Stimulated activated CD4-positive, alpha-beta T cell treated with anti-CD3 and anti-CD28 coated beads, Interleukin-4, amount 100 ng/mL, for 4 hours (primary cell): Measurements from ENCODE around the gene GRIA2.

Experiments used
- DNase-seq, 2 experiments: peaks; one replicate each; pipeline ENCODE4 v3.0.0-alpha.2; 2020

The GRIA2 gene

DNA sequence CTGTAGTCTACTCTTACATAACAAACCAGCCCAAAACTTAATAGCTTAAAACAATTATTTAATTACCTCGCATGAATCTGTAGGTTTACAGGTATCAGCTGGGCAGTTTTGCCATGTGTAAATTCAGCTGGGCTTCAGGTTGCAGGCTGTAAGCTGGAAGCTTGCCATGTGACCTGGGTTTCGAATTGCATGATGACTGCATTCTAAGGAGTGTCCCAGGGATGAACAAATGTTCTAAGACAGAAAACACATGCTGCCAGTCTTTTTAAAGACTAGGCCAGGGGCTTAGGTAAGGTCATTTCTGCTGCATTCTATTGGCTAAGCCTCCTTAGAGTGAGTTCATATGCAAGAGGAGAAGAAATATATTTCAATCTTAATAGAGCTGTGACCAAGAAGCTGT is 44.8 kb downstream of the GRIA2 start:
- no peak for DNase-seq

DNA sequence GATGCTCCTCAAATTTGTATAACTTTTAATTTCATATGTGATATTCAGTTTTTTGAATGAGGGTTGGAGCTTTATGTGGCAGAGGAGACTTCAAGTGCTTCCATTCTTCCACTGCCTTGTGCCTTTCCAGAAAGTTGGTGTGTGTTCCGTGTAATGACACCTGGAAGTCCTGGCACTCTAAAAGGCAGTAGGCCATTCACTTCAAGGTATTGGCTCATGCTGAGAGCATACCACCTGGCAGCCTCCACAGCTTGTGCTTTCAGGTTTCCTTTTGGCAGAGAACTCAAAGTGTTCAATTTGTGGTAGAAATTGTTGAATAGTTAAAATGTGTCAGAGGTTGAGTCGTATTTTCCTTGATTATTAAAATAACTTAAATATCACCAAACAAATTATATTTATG is 49.6 kb downstream of the GRIA2 start:
- DNase-seq, result no peak

DNA sequence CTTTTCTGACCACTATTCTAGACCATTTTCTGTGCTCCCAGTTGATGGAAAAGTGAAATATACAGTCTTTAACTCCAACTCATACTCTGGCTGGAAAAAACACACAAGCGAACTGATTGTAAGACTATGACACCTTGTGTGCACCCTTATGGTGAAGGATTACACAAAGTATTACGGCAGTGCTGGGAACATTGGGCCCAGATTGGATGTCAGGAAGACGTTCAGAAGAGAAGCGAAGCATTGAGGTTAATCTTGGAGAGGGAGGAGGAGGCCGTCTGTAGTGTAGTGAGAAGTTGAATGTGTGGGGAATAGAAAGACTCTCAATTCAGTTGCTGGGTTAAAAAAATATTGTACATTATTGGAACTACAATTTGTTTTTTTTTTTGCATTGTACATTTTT is 50.0 kb downstream of the GRIA2 start:
- DNase-seq, result no peak

DNA sequence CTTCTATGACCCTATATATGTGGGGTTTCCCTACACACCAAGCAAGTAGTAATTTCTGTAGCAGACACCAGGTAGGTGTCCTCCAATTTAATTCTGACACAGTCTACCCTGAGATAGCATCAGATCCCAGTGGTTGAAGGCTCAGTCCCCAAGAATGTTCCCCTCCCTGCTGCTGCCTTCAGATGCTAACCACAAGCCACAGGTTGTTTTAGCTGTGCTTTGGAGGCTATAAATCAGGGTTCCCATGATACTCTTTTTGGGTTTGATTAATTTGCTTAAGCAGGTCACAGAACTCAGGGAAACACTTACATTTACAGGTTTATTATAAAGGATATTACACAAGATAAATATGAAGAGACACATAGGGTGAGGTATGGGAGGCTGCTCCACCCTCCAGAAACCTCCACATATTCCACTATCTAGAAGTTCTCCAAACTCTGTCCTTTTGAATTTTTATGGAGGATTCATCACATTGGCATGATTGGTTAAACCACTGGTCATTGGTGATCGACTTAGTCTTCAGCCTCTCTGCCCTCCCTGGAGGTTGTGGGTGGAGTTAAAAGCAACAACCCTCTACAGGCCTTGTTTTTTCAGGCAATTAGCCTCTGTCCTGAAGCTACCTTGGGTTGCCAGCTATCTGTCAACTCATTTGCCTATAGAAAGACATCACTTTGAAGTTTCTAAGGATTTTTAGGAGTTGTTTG is 50.8 kb downstream of the GRIA2 start:
- no peak for DNase-seq

DNA sequence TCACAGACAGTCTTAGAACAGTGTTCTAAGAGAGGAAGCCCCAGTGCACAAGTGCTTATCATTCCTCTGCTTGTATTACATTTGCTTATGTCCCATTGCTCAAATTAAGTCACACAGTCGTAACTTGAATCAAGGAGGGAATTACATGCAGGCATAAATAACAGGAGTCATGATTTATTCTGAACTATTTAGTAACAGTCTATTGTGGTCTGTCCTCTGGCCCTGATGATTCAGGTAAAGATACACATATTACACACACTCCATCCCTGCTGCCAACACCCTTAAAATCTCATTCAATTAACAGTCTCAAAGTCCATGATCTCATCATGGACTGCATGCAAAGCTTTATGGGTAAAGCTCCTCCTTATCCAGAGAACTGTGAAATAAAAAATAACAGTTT is 60.1 kb downstream of the GRIA2 start:
- no peak for DNase-seq

DNA sequence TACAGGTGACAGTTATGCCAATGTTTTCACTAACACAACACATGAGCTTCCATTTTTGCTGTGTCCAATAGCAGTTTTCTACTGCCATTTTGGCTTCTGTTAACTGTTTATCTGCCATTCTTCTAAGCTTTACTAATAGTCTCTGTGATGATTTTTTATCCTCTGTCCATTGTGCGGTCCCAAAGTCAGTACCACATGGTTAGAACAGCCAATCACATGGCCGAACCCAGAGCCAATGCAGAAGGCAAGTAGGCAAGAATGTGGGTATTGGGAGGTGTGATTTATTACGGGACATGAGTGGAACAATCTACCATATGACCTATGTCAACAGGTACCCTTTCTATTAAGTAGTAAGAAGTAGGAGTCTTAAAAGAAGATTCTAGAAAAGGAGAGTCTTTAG is 61.5 kb downstream of the GRIA2 start:
- no peak for DNase-seq

DNA sequence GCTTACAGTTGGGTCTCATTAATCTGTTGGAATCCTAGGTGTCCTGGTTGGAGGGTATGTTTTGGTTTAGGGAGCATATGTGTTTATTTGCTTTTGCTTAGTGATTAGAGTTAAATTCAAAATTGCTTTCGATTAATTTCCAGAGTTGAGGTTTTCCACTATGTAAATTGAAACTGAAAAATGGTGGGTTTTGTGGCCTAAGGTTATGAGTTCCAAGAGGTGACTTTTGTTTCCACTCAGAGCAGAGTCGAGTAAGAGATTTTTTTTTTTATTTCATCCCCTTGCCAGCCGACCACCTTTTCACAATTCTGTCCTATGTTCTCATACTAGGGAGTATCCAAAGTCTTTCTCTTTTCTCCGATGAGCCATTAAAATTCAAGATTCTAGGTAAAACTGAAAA is 66.9 kb downstream of the GRIA2 start:
- DNase-seq, result no peak

DNA sequence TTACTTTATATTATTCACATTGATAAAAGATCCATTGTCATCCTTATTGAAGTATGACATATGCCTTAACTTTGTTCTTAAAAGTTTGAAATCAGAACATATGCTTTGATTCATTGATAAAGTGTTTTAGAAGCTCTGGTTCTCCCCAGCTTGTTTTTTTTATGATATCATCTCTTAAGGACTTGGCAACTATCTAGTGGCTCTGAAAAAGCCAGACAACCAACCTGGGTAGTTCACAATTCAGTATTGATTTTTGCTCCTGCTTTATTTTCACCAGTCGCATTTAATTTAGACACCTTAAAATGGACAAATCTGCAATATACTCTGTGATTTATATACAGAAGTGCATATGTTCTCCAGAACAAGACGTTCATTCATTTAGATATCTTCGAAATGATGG is 70.1 kb downstream of the GRIA2 start:
- DNase-seq, result no peak

DNA sequence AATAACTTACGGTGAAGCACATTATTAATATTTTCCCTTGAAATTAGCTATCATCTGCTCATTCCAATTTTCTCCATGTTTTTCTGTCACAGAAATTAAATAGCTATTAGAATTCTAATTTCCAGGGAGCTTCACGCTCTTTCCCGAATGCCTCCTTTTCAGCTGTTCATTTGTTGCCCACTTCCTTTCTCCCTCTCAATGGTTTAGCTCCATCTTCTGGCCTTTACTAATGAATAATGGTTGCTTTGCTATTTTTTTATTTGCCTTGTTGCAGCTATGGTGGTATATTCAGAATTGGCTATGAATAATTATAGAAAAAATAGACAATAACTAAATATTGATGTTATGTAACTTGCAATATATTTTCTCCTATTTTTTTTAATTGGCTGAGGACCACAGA is 70.5 kb downstream of the GRIA2 start:
- DNase-seq, result no peak

DNA sequence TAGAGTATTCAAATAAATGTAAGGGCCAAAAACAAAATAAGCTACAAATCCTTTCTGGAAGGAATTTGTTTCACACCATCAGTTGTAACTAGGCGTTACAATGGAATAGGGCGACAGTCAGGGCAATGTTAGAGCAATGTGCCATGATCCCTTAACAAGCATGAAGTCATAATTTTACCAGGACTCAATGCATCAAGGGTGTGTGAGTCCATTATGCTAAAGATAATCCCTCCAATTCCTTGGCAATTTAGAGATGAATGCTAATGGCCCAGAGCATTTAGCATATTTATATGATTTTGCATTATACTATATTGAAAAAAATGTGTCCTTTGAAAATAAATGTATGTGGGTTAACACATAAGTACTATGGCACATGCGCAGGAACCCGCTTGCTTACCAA is 73.1 kb downstream of the GRIA2 start:
- DNase-seq, result no peak

DNA sequence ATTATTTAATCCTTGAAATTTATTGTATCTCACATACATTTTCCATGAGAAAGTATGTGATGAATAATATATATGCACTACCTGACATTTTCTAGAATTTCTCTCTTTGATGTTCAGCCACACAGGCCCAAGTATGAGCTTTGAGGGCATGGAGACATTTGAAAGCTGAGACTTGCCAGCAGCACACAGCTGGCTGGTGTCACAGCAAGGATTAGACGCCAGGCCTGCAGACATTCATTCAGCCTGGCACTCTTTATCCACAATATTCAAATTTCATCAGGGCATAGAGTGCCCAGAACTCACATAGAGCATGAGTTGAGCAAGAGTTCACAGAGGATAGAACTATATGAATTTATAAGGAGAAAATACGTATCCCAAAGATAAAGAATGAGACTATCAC is 74.0 kb downstream of the GRIA2 start:
- no peak for DNase-seq

DNA sequence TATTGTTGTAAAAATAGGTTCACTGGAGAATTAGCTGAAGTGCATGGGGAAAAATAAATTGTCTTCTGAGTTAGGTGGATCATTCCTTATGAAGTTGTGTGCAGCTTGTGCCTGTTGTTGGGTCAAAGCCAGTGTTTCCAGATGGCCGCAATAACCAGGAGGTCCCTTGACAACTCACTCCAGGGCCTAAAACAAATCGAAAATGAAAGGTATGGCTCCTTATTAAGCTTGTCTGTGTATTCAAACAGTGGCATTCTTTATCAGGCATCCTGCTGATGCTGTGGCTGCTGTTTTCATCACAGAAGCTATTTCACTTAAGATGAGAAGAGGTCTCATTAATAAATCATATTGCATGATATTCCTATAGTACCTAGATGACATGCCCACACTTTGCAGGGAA is 80.2 kb downstream of the GRIA2 start:
- DNase-seq, result no peak

DNA sequence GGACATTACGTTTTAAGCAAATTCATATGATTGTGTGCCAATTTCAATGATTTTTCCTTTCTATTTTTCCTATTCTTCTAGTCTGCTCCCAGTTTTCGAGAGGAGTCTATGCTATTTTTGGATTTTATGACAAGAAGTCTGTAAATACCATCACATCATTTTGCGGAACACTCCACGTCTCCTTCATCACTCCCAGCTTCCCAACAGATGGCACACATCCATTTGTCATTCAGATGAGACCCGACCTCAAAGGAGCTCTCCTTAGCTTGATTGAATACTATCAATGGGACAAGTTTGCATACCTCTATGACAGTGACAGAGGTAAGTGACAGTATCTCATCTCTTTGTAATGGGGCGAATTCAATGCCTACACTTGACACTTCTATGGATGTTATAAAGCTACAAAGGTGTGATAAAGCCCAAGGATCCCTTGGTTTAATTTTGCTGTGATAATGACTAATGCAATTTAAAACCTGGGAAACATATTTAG is 83.0 kb downstream of the GRIA2 start:
- DNase-seq, result no peak

DNA sequence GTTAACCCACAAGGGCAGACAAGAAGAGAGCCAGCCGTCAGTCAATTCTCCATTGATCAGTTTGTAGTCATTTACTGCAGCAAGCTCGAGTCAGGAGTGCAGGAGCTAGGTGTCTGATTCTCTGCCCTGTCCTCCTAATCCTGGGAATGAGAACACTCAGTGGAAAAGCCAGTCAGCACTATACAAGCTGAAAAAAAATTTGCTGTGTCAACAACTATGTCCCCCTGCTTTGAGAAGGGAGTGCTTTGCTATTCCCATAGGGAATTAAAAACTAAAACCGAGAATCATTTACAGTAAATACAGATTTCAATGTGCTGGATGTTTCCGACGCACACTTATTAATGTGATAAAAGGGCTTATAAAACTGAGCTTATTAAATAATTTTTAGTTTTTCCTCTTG is 84.2 kb downstream of the GRIA2 start:
- DNase-seq, result no peak

DNA sequence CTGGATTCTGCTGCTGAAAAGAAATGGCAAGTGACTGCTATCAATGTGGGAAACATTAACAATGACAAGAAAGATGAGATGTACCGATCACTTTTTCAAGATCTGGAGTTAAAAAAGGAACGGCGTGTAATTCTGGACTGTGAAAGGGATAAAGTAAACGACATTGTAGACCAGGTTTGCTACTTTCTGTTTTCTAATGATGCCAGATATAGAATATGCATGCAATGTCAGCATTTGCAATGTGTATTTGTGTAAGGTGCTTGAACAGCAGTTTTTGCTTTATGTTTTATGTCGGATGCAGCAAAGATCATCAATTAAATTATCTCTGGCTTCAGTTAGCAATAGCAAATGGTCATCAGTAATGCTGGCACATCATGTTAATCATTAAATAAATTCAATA is 92.2 kb downstream of the GRIA2 start:
- no peak for DNase-seq

DNA sequence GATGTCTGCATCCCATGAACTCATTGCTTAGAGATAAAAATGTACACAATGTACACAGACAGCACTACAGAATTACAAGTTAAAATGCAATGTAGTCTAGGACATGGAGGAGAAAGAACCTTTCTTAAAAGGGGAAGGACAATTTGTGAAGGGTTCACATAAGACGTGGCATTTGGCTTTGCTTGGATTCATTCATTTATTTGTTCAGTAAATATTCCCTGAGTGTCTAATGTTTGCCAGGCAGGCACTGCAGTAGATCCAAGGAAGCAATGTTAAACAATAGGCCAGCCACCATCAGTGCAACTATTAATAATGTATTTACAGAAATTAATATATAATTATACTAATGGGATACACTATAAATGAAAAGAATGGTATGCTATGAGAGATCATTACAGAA is 94.4 kb downstream of the GRIA2 start:
- DNase-seq, result no peak

DNA sequence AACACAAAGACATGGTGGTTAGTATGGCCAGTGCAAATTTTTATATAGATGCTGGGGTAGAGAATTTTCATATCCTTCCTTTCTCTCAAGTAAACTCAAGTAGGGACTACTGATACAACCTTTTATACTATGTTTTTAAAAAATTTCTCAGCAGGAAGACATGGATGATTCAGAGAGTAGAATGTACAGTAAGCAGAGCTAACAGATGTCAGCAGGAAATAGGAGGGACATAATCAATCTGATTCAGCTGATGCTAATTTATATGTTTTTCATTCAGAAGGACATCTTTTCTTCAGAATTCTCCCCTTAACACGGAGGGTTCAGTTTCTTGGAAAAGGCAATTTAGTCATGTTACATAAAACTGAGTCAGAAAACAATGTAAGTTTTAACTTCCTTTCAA is 95.4 kb downstream of the GRIA2 start:
- no peak for DNase-seq

DNA sequence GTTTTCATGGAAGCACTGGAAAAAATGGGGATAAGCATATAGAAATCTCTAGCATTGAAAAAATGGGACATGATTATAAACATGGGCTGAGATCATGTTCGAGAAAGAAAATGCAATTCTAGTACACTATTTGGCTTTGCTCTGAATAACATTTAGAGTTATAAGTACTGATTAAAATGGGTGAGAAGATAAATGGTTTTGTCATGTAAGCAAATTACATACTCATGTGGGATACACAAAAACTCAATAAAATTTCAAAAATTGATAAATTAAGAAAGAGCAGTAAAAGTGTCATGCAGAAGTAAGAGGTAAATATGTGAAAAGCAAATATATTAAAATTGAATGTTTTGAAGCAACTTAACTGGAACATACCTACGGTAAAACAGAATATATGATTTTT is 99.6 kb downstream of the GRIA2 start:
- DNase-seq, result no peak

DNA sequence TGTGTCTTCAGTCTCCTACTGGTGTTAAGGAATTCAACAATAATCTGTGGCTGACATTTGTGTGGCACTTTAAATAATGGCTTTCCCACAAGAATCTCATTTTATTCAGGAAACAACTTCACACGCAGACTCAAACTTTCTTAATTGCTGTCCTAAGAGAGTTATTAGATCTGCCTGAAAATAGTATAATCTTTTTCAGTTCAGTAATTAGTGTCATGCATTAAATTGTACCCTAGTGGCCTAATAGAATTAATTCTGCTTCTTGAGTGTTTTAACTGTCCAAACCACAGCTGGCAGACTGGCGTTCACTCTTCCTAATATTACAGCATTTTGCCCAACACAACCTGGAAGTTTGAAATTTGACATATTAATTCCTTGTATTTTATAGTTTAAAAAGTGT is 107.1 kb downstream of the GRIA2 start:
- no peak for DNase-seq

DNA sequence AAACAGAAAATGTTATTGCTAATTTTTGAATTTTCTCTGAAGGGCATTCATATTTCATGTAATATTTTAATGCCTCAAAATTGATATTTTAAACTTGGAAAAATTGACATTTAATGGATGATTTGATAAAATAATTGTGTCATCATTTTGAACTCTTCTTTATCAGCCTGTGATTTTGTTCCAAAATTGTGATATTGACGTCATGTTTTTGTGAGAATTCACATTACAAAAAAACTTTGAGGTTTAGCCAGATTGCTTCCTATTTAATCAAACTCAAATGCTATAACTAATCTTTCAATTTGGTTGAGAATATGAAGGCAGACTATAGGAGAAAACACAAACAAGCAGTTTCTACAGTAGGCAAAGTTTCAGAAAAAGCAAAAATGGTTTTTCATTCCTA is 137.4 kb downstream of the GRIA2 start:
- DNase-seq, result no peak

DNA sequence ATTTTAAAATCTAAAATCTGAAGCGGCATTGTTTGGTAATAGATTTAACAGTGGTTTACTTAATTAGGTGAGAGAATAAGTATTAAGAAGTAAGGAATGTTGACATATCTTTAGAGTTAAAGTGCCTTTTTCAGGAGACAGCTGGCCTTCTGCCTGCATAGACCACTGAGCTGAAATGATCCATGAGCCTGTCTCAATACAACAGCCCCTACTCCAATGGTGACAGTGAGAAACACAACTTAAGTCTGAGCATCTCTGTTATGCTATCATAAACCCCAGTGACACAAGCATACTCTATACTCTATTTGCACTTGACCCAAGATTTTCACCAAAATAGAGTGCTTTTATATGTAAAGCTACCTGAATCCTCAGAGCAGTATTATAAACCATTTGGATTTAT is 137.9 kb downstream of the GRIA2 start:
- DNase-seq, result no peak

DNA sequence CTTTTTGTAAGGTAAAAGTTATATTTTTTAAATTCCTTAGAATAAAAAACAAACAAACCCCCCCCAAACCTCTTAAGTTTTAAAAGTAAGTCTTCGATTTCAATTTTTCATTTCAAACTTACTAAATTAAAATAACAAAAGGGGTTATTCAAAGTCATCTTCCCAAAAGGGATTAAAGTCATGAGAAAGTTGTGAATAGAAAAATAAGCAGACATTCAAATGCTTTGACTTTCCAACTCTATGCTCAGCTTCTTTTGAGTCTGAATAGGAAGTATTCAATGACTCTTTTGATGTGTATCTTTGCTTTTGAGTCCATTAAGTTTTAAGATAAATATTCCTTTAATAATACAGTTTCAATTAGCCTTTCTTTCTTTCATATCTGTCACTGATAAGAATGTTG is 138.3 kb downstream of the GRIA2 start:
- DNase-seq, result no peak

DNA sequence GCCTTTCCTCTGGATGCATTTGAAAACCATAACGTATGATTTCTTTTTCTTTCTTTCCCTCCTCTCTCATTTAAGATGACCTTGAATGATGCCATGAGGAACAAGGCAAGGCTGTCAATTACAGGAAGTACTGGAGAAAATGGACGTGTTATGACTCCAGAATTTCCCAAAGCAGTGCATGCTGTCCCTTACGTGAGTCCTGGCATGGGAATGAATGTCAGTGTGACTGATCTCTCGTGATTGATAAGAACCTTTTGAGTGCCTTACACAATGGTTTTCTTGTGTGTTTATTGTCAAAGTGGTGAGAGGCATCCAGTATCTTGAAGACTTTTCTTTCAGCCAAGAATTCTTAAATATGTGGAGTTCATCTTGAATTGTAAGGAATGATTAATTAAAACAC is 142.8 kb downstream of the GRIA2 start:
- DNase-seq, result no peak

DNA sequence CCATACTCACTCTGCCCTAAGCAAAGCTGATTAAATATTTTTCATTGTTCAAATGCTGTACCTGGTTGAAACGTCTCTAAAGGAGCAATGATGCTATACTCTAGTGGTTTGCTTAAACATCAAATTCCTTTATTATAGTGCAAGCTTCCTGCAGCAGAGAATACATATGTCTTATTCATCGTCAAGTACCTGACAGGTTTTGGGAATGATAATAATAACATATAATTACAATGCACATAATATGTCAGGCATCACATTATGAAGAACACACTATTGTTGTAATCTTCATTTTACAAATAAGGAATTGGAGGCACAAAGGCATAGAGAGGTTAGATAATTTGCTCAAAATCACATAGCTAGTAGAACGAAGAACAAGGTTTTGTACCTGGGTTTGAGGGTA is 151.6 kb downstream of the GRIA2 start:
- DNase-seq, result no peak

DNA sequence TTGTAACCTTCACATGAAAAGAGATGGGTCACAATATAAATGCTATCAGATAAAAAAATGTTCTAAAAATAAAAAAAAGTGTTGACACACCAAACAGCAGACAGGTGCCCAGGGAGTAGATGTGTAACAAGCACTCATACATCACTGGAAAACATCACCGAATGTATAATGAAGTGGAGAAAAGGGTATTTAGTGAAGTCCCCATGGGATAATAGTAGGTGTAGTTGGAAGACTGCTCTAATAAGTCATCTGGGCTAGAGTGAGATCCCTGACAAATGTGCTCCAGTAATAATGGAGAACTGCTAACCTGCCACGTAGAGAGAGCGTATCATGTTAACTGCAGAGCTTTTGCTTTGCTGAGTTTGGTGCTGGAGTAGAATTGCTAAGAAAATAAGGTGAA is 152.0 kb downstream of the GRIA2 start:
- no peak for DNase-seq

DNA sequence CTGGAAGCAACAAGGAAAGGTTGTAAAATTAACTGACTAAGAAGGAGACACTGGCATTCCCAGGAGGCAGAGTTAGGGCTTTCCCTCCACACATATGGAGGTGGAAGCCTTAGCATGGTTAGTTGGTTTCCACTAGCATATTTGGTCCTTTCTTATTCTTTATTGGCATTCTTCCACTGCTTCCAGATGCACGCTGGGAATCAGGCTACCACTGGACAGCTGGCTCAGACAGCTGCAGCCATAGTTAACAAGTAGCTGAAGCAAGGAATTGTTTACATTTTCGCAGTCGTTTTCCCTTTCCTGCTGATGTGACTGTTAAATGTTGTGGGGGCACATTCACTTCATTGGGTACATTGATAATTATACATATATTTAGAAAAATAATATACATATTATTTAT is 169.2 kb downstream of the GRIA2 start:
- DNase-seq, result no peak
